Astrocyte (in vitro differentiated cells and primary cell): Measurements from ENCODE around the gene RPP40. TPM values are rescaled to one million over a fixed set of nuclear protein-coding genes. Genes with fewer than 3 reads are reported as not detected.

Source experiments
- DNase-seq: peaks from one replicate; pipeline ENCODE4 v3.0.0-alpha.2; 2010; ENCODE audit warnings: low read depth
- FAIRE-seq: peaks from 2 replicates; lab custom pipeline; 2011; peaks lifted over from hg19 to GRCh38; lab: Jason Lieb, UNC
- H2AFZ ChIP-seq: 2 replicates; pipeline ENCODE4 v1.6.0; 2012; ENCODE audit warnings: low read depth, low read length, inconsistent platforms
- H3K27ac ChIP-seq: 2 replicates; pipeline ENCODE4 v1.5.1; 2011; ENCODE audit warnings: low read depth, low read length, inconsistent platforms
- H3K27me3 ChIP-seq: 2 replicates; pipeline ENCODE4 v1.6.0; 2011; ENCODE audit warnings: low read length, inconsistent platforms; ENCODE audit not compliant: insufficient read depth
- H3K36me3 ChIP-seq: 2 replicates; pipeline ENCODE4 v1.5.1; 2011; ENCODE audit warnings: low read length, inconsistent platforms; ENCODE audit not compliant: insufficient read depth
- H3K4me1 ChIP-seq: 2 replicates; pipeline ENCODE4 v1.5.1; 2011; ENCODE audit warnings: low read length, inconsistent platforms; ENCODE audit not compliant: insufficient read depth
- H3K4me2 ChIP-seq: 2 replicates; pipeline ENCODE4 v1.6.0; 2012; ENCODE audit warnings: low read length, inconsistent platforms
- H3K4me3 ChIP-seq: 2 replicates; pipeline ENCODE4 v1.5.1; 2011; ENCODE audit warnings: low read depth, mild to moderate bottlenecking, low read length, inconsistent platforms; ENCODE audit not compliant: insufficient read depth
- H3K79me2 ChIP-seq: 2 replicates; pipeline ENCODE4 v1.6.0; 2012; ENCODE audit warnings: mild to moderate bottlenecking, low read length, inconsistent platforms; ENCODE audit not compliant: insufficient read depth
- H3K9ac ChIP-seq: 2 replicates; pipeline ENCODE4 v1.6.0; 2012; ENCODE audit warnings: mild to moderate bottlenecking, low read length, inconsistent platforms
- H3K9me3 ChIP-seq: 2 replicates; pipeline ENCODE4 v1.5.1; 2012; ENCODE audit warnings: low read depth, mild to moderate bottlenecking, low read length, inconsistent platforms; ENCODE audit not compliant: insufficient read depth
- H4K20me1 ChIP-seq: 2 replicates; pipeline ENCODE4 v1.6.0; 2012; ENCODE audit warnings: low read length, inconsistent platforms; ENCODE audit not compliant: insufficient read depth
- H3K27ac Mint-ChIP-seq: one replicate; pipeline ENCODE4 v1.8.0; 2021; ENCODE audit warnings: mild to moderate bottlenecking, mixed read lengths; ENCODE audit not compliant: unreplicated experiment
- H3K27me3 Mint-ChIP-seq: one replicate; pipeline ENCODE4 v1.8.0; 2021; ENCODE audit warnings: low read depth, mixed read lengths; ENCODE audit not compliant: unreplicated experiment
- H3K36me3 Mint-ChIP-seq: one replicate; pipeline ENCODE4 v1.8.0; 2021; ENCODE audit warnings: low read depth, mixed read lengths; ENCODE audit not compliant: unreplicated experiment
- H3K4me1 Mint-ChIP-seq: one replicate; pipeline ENCODE4 v1.8.0; 2021; ENCODE audit warnings: low read depth, mixed read lengths; ENCODE audit not compliant: unreplicated experiment
- H3K4me3 Mint-ChIP-seq: one replicate; pipeline ENCODE4 v1.8.0; 2021; ENCODE audit warnings: mild to moderate bottlenecking, moderate library complexity, mixed read lengths; ENCODE audit not compliant: unreplicated experiment
- H3K9me3 Mint-ChIP-seq: one replicate; pipeline ENCODE4 v1.8.0; 2021; ENCODE audit warnings: mild to moderate bottlenecking, mixed read lengths; ENCODE audit not compliant: unreplicated experiment
- CTCF ChIP-seq: IDR thresholded peaks from 2 replicates; pipeline ENCODE4 v1.5.1; 2011; ENCODE audit warnings: low read depth, mild to moderate bottlenecking, inconsistent platforms, low read length, moderate library complexity; ENCODE audit not compliant: insufficient read depth
- EZH2 ChIP-seq: IDR thresholded peaks from 2 replicates; pipeline ENCODE4 v1.6.1; 2012; ENCODE audit warnings: mild to moderate bottlenecking, low read length, inconsistent platforms; ENCODE audit not compliant: insufficient read depth
- total RNA-seq: library from RNA; stranded (reverse); gene quantifications from 2 replicates; pipeline ENCODE4 v1.2.1, GENCODE V29; 2021

Gene RPP40
- total RNA-seq, 1 donor from 2014 or later = 16.6 TPM

- Histone ChIP-seq H3K4me1 (no peaks in the 10 kb centered on the region), H4K20me1 (no peaks in the 10 kb centered on the region), H2AFZ (no peak overlapping the region), H3K79me2 (no peaks in the 10 kb centered on the region), H3K36me3 (no peaks in the 10 kb centered on the region), H3K4me3 (no peak overlapping the region), H3K9me3 (no peaks in the 10 kb centered on the region), H3K9ac (no peak overlapping the region), H3K27ac (no peak overlapping the region), H3K4me2 (no peak overlapping the region), H3K27me3 (no peaks in the 10 kb centered on the region)
- no peak overlapping the region for H3K27ac Mint-ChIP-seq
- H3K9me3 Mint-ChIP-seq = peaks cover 14% of the 10 kb centered on the region
- H3K4me3 Mint-ChIP-seq = no peak overlapping the region
- FAIRE-seq (no peak), DNase-seq (no peak)
- H3K36me3 Mint-ChIP-seq = peaks cover 2% of the 10 kb centered on the region
- no peaks in the 10 kb centered on the region for H3K4me1 Mint-ChIP-seq
- TF ChIP-seq EZH2 = no peak
- no peak for TF ChIP-seq CTCF
- H3K27me3 Mint-ChIP-seq = peaks cover 12% of the 10 kb centered on the region
These were observed 30.4 kb downstream of the RPP40 start for GRCh38 chr6:4973415-4973814.

GRCh38 chr6:4972438-4972837, 31.4 kb downstream of the RPP40 start:
- no peak overlapping the region for H3K4me3 ChIP-seq
- H4K20me1 ChIP-seq = no peaks in the 10 kb centered on the region
- FAIRE-seq = no peak
- no peaks in the 10 kb centered on the region for H3K9me3 ChIP-seq
- H3K79me2 ChIP-seq = no peaks in the 10 kb centered on the region
- no peaks in the 10 kb centered on the region for H3K4me1 Mint-ChIP-seq
- H2AFZ ChIP-seq = no peak overlapping the region
- peaks cover 14% of the 10 kb centered on the region for H3K9me3 Mint-ChIP-seq
- H3K9ac ChIP-seq = no peak overlapping the region
- H3K36me3 ChIP-seq = no peaks in the 10 kb centered on the region
- H3K4me1 ChIP-seq = no peaks in the 10 kb centered on the region
- DNase-seq = no peak
- no peaks in the 10 kb centered on the region for H3K36me3 Mint-ChIP-seq
- no peak overlapping the region for H3K4me3 Mint-ChIP-seq
- H3K27ac ChIP-seq = no peak overlapping the region
- H3K27ac Mint-ChIP-seq = no peak overlapping the region
- peaks cover 12% of the 10 kb centered on the region for H3K27me3 Mint-ChIP-seq
- H3K4me2 ChIP-seq = no peak overlapping the region
- TF ChIP-seq EZH2 (no peak), CTCF (no peak)
- no peaks in the 10 kb centered on the region for H3K27me3 ChIP-seq

- no peaks in the 10 kb centered on the region for H3K27me3 ChIP-seq
- no peaks in the 10 kb centered on the region for H3K9me3 ChIP-seq
- H4K20me1 ChIP-seq = no peaks in the 10 kb centered on the region
- no peaks in the 10 kb centered on the region for H3K4me1 Mint-ChIP-seq
- FAIRE-seq (no peak), DNase-seq (no peak)
- H3K27ac Mint-ChIP-seq = no peak overlapping the region
- H3K27ac ChIP-seq = no peak overlapping the region
- H3K79me2 ChIP-seq = no peaks in the 10 kb centered on the region
- TF ChIP-seq EZH2 (no peak), CTCF (no peak)
- H3K9me3 Mint-ChIP-seq = peaks cover 12% of the 10 kb centered on the region
- H3K36me3 ChIP-seq = no peaks in the 10 kb centered on the region
- no peak overlapping the region for H3K9ac ChIP-seq
- H3K4me3 ChIP-seq = no peak overlapping the region
- H3K4me1 ChIP-seq = no peaks in the 10 kb centered on the region
- H3K4me2 ChIP-seq = no peak overlapping the region
- no peak overlapping the region for H3K4me3 Mint-ChIP-seq
- no peaks in the 10 kb centered on the region for H3K36me3 Mint-ChIP-seq
- peaks cover 12% of the 10 kb centered on the region for H3K27me3 Mint-ChIP-seq
- H2AFZ ChIP-seq = no peak overlapping the region
These were observed 32.0 kb downstream of the RPP40 start for GRCh38 chr6:4971851-4972250.
